ENCODE results near the gene TSPY8. TPM values are rescaled to one million over a fixed set of nuclear protein-coding genes. Genes with fewer than 3 reads are reported as not detected.
A peak's percentile ranks its signal among the peaks of the same experiment; 100 is the strongest.
"Not testable (repeated sequence)": the region's sequence is repeated elsewhere in the genome, so short reads cannot be mapped to it uniquely, and the experiment has no call there.

The TSPY8 gene
- not detected for total RNA-seq

- H3K9me3 Mint-ChIP-seq: not testable (repeated sequence)
Measured at GRCh38 chrY:9357497-9357896, at the start of gene TSPY8. Gene TSPY8, plus strand, starts transcription at chrY:9357797. Its CDS starts 46 bp downstream, at chrY:9357843.

GRCh38 chrY:9320996-9321395 lies 36.6 kb upstream of the TSPY8 start:
- DNase-seq: no peak
- no peaks in the 10 kb centered on the region for H3K4me1 Mint-ChIP-seq
- ChIA-PET CTCF (no interaction called here), POLR2A (no interaction called here)
- no peaks in the 10 kb centered on the region for H3K27me3 Mint-ChIP-seq
- H3K9me3 Mint-ChIP-seq: no peaks in the 10 kb centered on the region
- no peaks in the 10 kb centered on the region for H3K36me3 Mint-ChIP-seq (ENCODE audit: low read depth)
- no peak overlapping the region for H3K27ac Mint-ChIP-seq
- H3K4me3 Mint-ChIP-seq: no peak overlapping the region

More at GRCh38 chrY:9357497-9357896, at the start of gene TSPY8:
- POLR2A ChIA-PET; H3K4me1 Mint-ChIP-seq; H3K4me3 Mint-ChIP-seq; H3K27me3 Mint-ChIP-seq; DNase-seq; H3K27ac Mint-ChIP-seq; CTCF ChIA-PET; H3K36me3 Mint-ChIP-seq (ENCODE audit: low read depth): not testable (repeated sequence)

- H3K9me3 Mint-ChIP-seq; H3K4me3 Mint-ChIP-seq; H3K27ac Mint-ChIP-seq; POLR2A ChIA-PET; H3K36me3 Mint-ChIP-seq (ENCODE audit: low read depth); H3K4me1 Mint-ChIP-seq; DNase-seq; CTCF ChIA-PET; H3K27me3 Mint-ChIP-seq: not testable (repeated sequence)
Measured at GRCh38 chrY:9337164-9337563, 20.4 kb upstream of the TSPY8 start, which contains the start of gene TSPY4. Gene TSPY4, plus strand, starts transcription at chrY:9337464. Its CDS starts 46 bp downstream, at chrY:9337510.

- CTCF ChIA-PET; H3K4me3 Mint-ChIP-seq; H3K9me3 Mint-ChIP-seq; H3K36me3 Mint-ChIP-seq (ENCODE audit: low read depth); POLR2A ChIA-PET; H3K27me3 Mint-ChIP-seq; H3K4me1 Mint-ChIP-seq; H3K27ac Mint-ChIP-seq: not testable (repeated sequence)
- DNase-seq: peak; percentile 11
Measured at GRCh38 chrY:9396527-9396926, 38.9 kb downstream of the TSPY8 start.

GRCh38 chrY:9398121-9398520 lies 40.5 kb downstream of the TSPY8 start, which contains the start of gene TSPY3:
Gene TSPY3, plus strand, starts transcription at chrY:9398421. Its CDS starts 46 bp downstream, at chrY:9398467.
- H3K27ac Mint-ChIP-seq; H3K9me3 Mint-ChIP-seq; H3K27me3 Mint-ChIP-seq; H3K4me3 Mint-ChIP-seq; H3K4me1 Mint-ChIP-seq; POLR2A ChIA-PET; CTCF ChIA-PET; H3K36me3 Mint-ChIP-seq (ENCODE audit: low read depth); DNase-seq: not testable (repeated sequence)

Other genes with a start within 250 kb of the TSPY8 start
- gene TSPY4, start 20.3 kb upstream of the TSPY8 start, total RNA-seq: not detected
- not detected for gene TSPY3, start 40.6 kb downstream of the TSPY8 start, total RNA-seq
- gene TSPY1, start 109.2 kb downstream of the TSPY8 start, total RNA-seq: not detected
- not detected for gene TSPY9, start 129.5 kb downstream of the TSPY8 start, total RNA-seq
- not detected for gene TSPY10, start 170.1 kb downstream of the TSPY8 start, total RNA-seq